GM12878 (cell line): ENCODE data around the gene KIF1C. TPM values are rescaled to one million over a fixed set of nuclear protein-coding genes. Genes with fewer than 3 reads are reported as not detected.

Source experiments
- ASH2L ChIP-seq: fragments of 300-600, 200-600 bp; sonication (generic); IDR thresholded peaks from 2 replicates; pipeline ENCODE4 v1.6.1; 2017; ENCODE audit warnings: low read depth, mild to moderate bottlenecking, borderline replicate concordance
- BACH1 ChIP-seq: fragments of 450-650 bp; IDR thresholded peaks from 2 replicates; pipeline ENCODE4 v1.6.1; 2017; ENCODE audit warnings: mild to moderate bottlenecking, borderline replicate concordance
- DPF2 ChIP-seq: fragments of 450-650 bp; IDR thresholded peaks from 2 replicates; pipeline ENCODE4 v1.6.1; 2017; ENCODE audit warnings: mild to moderate bottlenecking
- E2F8 ChIP-seq: fragments of 450-650 bp; IDR thresholded peaks from 2 replicates; pipeline ENCODE4 v1.6.1; 2018; ENCODE audit warnings: mild to moderate bottlenecking, low read depth, moderate library complexity; ENCODE audit not compliant: partially characterized antibody
- EGR1 ChIP-seq, 2 experiments: IDR thresholded peaks; 1 replicate in 1 of 2; 2 replicates in 1 of 2; pipeline ENCODE4 v1.6.1; 2011 to 2012; ENCODE audit warnings: low read depth in 2 of 2, low read length in 2 of 2, borderline replicate concordance in 1 of 2, mild to moderate bottlenecking in 1 of 2, moderate library complexity in 1 of 2
- ESRRA ChIP-seq: IDR thresholded peaks from 2 replicates; pipeline ENCODE4 v1.6.1; 2012; ENCODE audit warnings: mild to moderate bottlenecking, low read length, improper control_type of control experiment
- HDAC6 ChIP-seq: fragments of 200-600 bp; sonication (generic); IDR thresholded peaks from one replicate; pipeline ENCODE4 v1.8.0; 2017; ENCODE audit warnings: antibody characterized with exemption; ENCODE audit not compliant: unreplicated experiment
- IRF5 ChIP-seq: fragments of 450-650 bp; IDR thresholded peaks from 2 replicates; pipeline ENCODE4 v1.6.1; 2017; ENCODE audit warnings: borderline replicate concordance
- MLLT1 ChIP-seq: fragments of 450-650 bp; IDR thresholded peaks from 2 replicates; pipeline ENCODE4 v1.6.1; 2016; ENCODE audit warnings: mild to moderate bottlenecking
- MXI1 ChIP-seq: fragments of 150-350 bp; IDR thresholded peaks from 2 replicates; pipeline ENCODE4 v1.6.1; 2011; ENCODE audit warnings: low read depth, mild to moderate bottlenecking, inconsistent platforms, low read length, improper control_type of control experiment
- RAD21 ChIP-seq: IDR thresholded peaks from 2 replicates; pipeline ENCODE4 v1.6.1; 2011; ENCODE audit warnings: mild to moderate bottlenecking, low read depth, low read length, moderate library complexity; ENCODE audit not compliant: insufficient read depth
- REST ChIP-seq: IDR thresholded peaks from 2 replicates; pipeline ENCODE4 v1.6.1; 2012; ENCODE audit warnings: mild to moderate bottlenecking, low read depth, low read length
- SIX5 ChIP-seq: IDR thresholded peaks from 2 replicates; pipeline ENCODE4 v1.6.1; 2011; ENCODE audit warnings: mild to moderate bottlenecking, low read depth, low read length, moderate library complexity; ENCODE audit not compliant: severe bottlenecking
- SKIL ChIP-seq: fragments of 450-650 bp; IDR thresholded peaks from 2 replicates; pipeline ENCODE4 v1.6.1; 2017; ENCODE audit warnings: mild to moderate bottlenecking, low read depth, inconsistent platforms; ENCODE audit not compliant: poor library complexity, severe bottlenecking
- polyA plus RNA-seq, 11 experiments: library from polyadenylated mRNA; depleted of rRNA in 4 of 11; unstranded in 6 of 11; stranded (reverse) in 5 of 11; fragments of >200 nt; fragmentation: Nextera tagmentation in 4 of 11; fragmentation: Illumina TruSeq in 1 of 11; extraction: Ambion mirVana in 4 of 11; extraction: Trizol in 1 of 11; gene quantifications; 1 replicate in 1 of 11; 2 replicates in 10 of 11; pipeline versions ENCODE4 v1.2.1 to v1.2.3, GENCODE V29; 2011 to 2016; ENCODE audit warnings: inconsistent platforms in 2 of 11, missing spikeins in 2 of 11, low read depth in 1 of 11
- total RNA-seq, 4 experiments: library from RNA; depleted of rRNA in 3 of 4; stranded (reverse); fragments of >200 nt in 3 of 4; fragmentation: Illumina TruSeq in 1 of 4; extraction: Trizol in 1 of 4; gene quantifications; 2 replicates each; pipeline versions ENCODE4 v1.2.1 to v1.2.3, GENCODE V29; 2013 to 2021

The KIF1C gene
- total and polyA plus RNA-seq, 10 of the 15 experiments (the other 5 are each of a cell fraction or from before 2014, with no cell fraction given) = 1.4 to 65.9 (median 21.1) TPM

GRCh38 chr17:4986951-4987766 lies 10.6 kb upstream of the KIF1C start, which contains the start of gene CAMTA2 (continued):
- TF ChIP-seq REST (no peak), MXI1 (peak; percentile 92), MLLT1 (no peak), BACH1 (peak; percentile 67), ESRRA (0 out of 2 replicates have a peak, but pooled peaks have one; percentile 48), DPF2 (peak; percentile 87; the same call in 1 of the 2 replicates), RAD21 (peak; percentile 33), SKIL (no peak), HDAC6 (no peak), IRF5 (no peak), EGR1 (IDR thresholded peaks at IDR 0.05; ENCODE audit: borderline replicate concordance in 1 of 2, low read depth in 2 of 2, low read length in 2 of 2) (peak; percentile 48 to 88), SIX5 (no peak), ASH2L (no peak), E2F8 (no peak)
